Measurements from ENCODE around the gene HAS3. TPM values are rescaled to one million over a fixed set of nuclear protein-coding genes. Genes with fewer than 3 reads are reported as not detected.

The HAS3 gene
- total and polyA plus RNA-seq, 11 donors, result 0.21 to 2.0 (median 0.48) TPM

GRCh38 chr16:69084289-69084688, 21.2 kb upstream of the HAS3 start:
- WGBS, 4 donors, result 19 to 29% (median 23%) methylated on average over 2 of the region's 2 CpGs
- no peaks in the 10 kb centered on the region for H3K27me3 ChIP-seq
- no peaks in the 10 kb centered on the region for H3K9me3 ChIP-seq
- DNase-seq (no peak), ATAC-seq (peak in 1 of 4 donors; percentile 31)
- H3K4me1 ChIP-seq, result peaks cover 0 to 15% (median 4%) of the 10 kb centered on the region in 12 donors
- H3K4me3 ChIP-seq, result no peak overlapping the region
- intact Hi-C loops (cut with DNase I), result no loop called here
- TF ChIP-seq CTCF (IDR thresholded peaks at IDR 0.05), result no peak
- no peak for TF ChIP-seq POLR2A (IDR thresholded peaks at IDR 0.05)
- no peak overlapping the region for H3K27ac ChIP-seq
- H3K36me3 ChIP-seq, result peaks cover 0 to 10% (median 0%) of the 10 kb centered on the region in 9 donors

GRCh38 chr16:69085032-69085695, 20.3 kb upstream of the HAS3 start:
- H3K36me3 ChIP-seq, result peaks cover 0 to 10% (median 0%) of the 10 kb centered on the region in 9 donors
- H3K4me3 ChIP-seq, result no peak overlapping the region
- H3K27ac ChIP-seq, result no peak overlapping the region
- DNase-seq, result no peak
- TF ChIP-seq CTCF (IDR thresholded peaks at IDR 0.05), result no peak
- TF ChIP-seq POLR2A (IDR thresholded peaks at IDR 0.05), result no peak
- no peaks in the 10 kb centered on the region for H3K27me3 ChIP-seq
- WGBS, 4 donors, result 87 to 94% (median 88%) methylated on average over 5 of the region's 5 CpGs
- intact Hi-C loops (cut with DNase I), result no loop called here
- no peak for ATAC-seq
- H3K9me3 ChIP-seq, result no peaks in the 10 kb centered on the region
- H3K4me1 ChIP-seq, result peaks cover 0 to 22% (median 7%) of the 10 kb centered on the region in 12 donors

GRCh38 chr16:69087161-69087581, 18.3 kb upstream of the HAS3 start:
- no peaks in the 10 kb centered on the region for H3K9me3 ChIP-seq
- peaks cover 0 to 10% (median 0%) of the 10 kb centered on the region in 9 donors for H3K36me3 ChIP-seq
- intact Hi-C loops (cut with DNase I), result no loop called here
- H3K4me1 ChIP-seq, result peaks cover 0 to 26% (median 8%) of the 10 kb centered on the region in 12 donors
- no peak overlapping the region for H3K27ac ChIP-seq
- WGBS, 4 donors, result 59 to 71% (median 64%) methylated on average over 3 of the region's 3 CpGs
- no peak for TF ChIP-seq CTCF (IDR thresholded peaks at IDR 0.05)
- no peak for ATAC-seq
- DNase-seq, result peak in 1 of 5 donors; percentile 30
- H3K27me3 ChIP-seq, result no peaks in the 10 kb centered on the region
- no peak overlapping the region for H3K4me3 ChIP-seq

- intact Hi-C loops (cut with DNase I), result no loop called here
- no peak for ATAC-seq
- Histone ChIP-seq H3K27me3 (no peaks in the 10 kb centered on the region), H3K4me1 (peaks cover 0 to 26% (median 8%) of the 10 kb centered on the region in 12 donors), H3K9me3 (no peaks in the 10 kb centered on the region), H3K4me3 (no peak overlapping the region), H3K36me3 (peaks cover 0 to 10% (median 0%) of the 10 kb centered on the region in 9 donors), H3K27ac (no peak overlapping the region)
- TF ChIP-seq POLR2A (IDR thresholded peaks at IDR 0.05) (no peak), CTCF (IDR thresholded peaks at IDR 0.05) (no peak)
- WGBS, 4 donors, result 84 to 90% (median 85%) methylated on average over 4 of the region's 4 CpGs
- peak in 1 of 5 donors; percentile 25 for DNase-seq
Measured at GRCh38 chr16:69088684-69089083, 16.8 kb upstream of the HAS3 start.

All from heart left ventricle (tissue), 16 donors.